ACC112 (cell line): ENCODE results near the gene IL1RL2.

Source experiments
- H2AFZ ChIP-seq: fragments of 200-600 bp; sonication (generic); one replicate; pipeline ENCODE4 v1.6.0; 2017; ENCODE audit warnings: antibody characterized with exemption, low read length; ENCODE audit not compliant: unreplicated experiment
- H3K27ac ChIP-seq: fragments of 200-600 bp; sonication (generic); 2 replicates; pipeline ENCODE4 v1.5.1; 2014; ENCODE audit warnings: low read depth, mild to moderate bottlenecking, antibody characterized with exemption, low read length, moderate library complexity
- H3K27me3 ChIP-seq: fragments of 200-600 bp; sonication (generic); 2 replicates; pipeline ENCODE4 v1.6.1; 2014; ENCODE audit warnings: mild to moderate bottlenecking, antibody characterized with exemption, low read length, moderate library complexity, mixed read lengths; ENCODE audit not compliant: insufficient read depth
- H3K36me3 ChIP-seq: fragments of 200-600 bp; sonication (generic); 2 replicates; pipeline ENCODE4 v1.6.1; 2016; ENCODE audit warnings: mild to moderate bottlenecking, antibody characterized with exemption, low read length, moderate library complexity, mixed read lengths; ENCODE audit not compliant: insufficient read depth
- H3K4me1 ChIP-seq: fragments of 200-600 bp; sonication (generic); one replicate; pipeline ENCODE4 v1.6.1; 2016; ENCODE audit warnings: low read length, mixed read lengths; ENCODE audit not compliant: insufficient read depth, unreplicated experiment, control insufficient read depth
- H3K4me3 ChIP-seq: fragments of 200-600 bp; sonication (generic); 2 replicates; pipeline ENCODE4 v1.5.1; 2014; ENCODE audit warnings: mild to moderate bottlenecking, low read depth, low read length
- H3K79me2 ChIP-seq: fragments of 200-600 bp; sonication (generic); one replicate; pipeline ENCODE4 v1.6.0; 2016; ENCODE audit warnings: low read length; ENCODE audit not compliant: control insufficient read depth, unreplicated experiment, insufficient read depth

Gene IL1RL2

GRCh38 chr2:102186791-102187495, at the start of gene IL1RL2:
TSS of gene IL1RL2 (plus strand) at chr2:102187023. CDS start at chr2:102187868, 845 bp downstream.
- H3K79me2 ChIP-seq: peaks cover 12% of the 10 kb centered on the region
- no peaks in the 10 kb centered on the region for H3K27me3 ChIP-seq
- 0 out of 2 replicates have a peak, but pooled peaks cover 6% of the 10 kb centered on the region for H3K36me3 ChIP-seq
- H2AFZ ChIP-seq: peak within 1 kb of the TSS; percentile 53
- H3K4me1 ChIP-seq: peaks cover 49% of the 10 kb centered on the region
- H3K4me3 ChIP-seq: peak within 1 kb of the TSS; percentile 90
- peak within 1 kb of the TSS; percentile 81 for H3K27ac ChIP-seq

GRCh38 chr2:102137138-102137537, 49.7 kb upstream of the IL1RL2 start:
- no peaks in the 10 kb centered on the region for H3K27me3 ChIP-seq
- H3K4me3 ChIP-seq: no peak overlapping the region
- peaks cover 83% of the 10 kb centered on the region for H3K79me2 ChIP-seq

GRCh38 chr2:102138331-102138730, 48.5 kb upstream of the IL1RL2 start:
- peak overlapping the region; percentile 94 for H3K27ac ChIP-seq
- no peaks in the 10 kb centered on the region for H3K27me3 ChIP-seq
- H3K4me1 ChIP-seq: peaks cover 58% of the 10 kb centered on the region
- peaks cover 88% of the 10 kb centered on the region for H3K79me2 ChIP-seq
- no peak overlapping the region for H3K4me3 ChIP-seq
- no peak overlapping the region for H2AFZ ChIP-seq
- H3K36me3 ChIP-seq: peaks cover 10% of the 10 kb centered on the region

More at GRCh38 chr2:102137138-102137537, 49.7 kb upstream of the IL1RL2 start:
- Histone ChIP-seq H3K27ac (peak overlapping the region; percentile 94), H3K36me3 (peaks cover 12% of the 10 kb centered on the region), H2AFZ (no peak overlapping the region), H3K4me1 (peaks cover 56% of the 10 kb centered on the region)

GRCh38 chr2:102139851-102140250, 47.0 kb upstream of the IL1RL2 start:
- H2AFZ ChIP-seq: no peak overlapping the region
- H3K27me3 ChIP-seq: no peaks in the 10 kb centered on the region
- H3K79me2 ChIP-seq: peaks cover 92% of the 10 kb centered on the region
- H3K4me3 ChIP-seq: no peak overlapping the region
- H3K36me3 ChIP-seq: peaks cover 19% of the 10 kb centered on the region
- peaks cover 59% of the 10 kb centered on the region for H3K4me1 ChIP-seq
- H3K27ac ChIP-seq: peak overlapping the region; percentile 94

- peaks cover 22% of the 10 kb centered on the region for H3K36me3 ChIP-seq
- peaks cover 59% of the 10 kb centered on the region for H3K4me1 ChIP-seq
- H3K27me3 ChIP-seq: no peaks in the 10 kb centered on the region
- H3K4me3 ChIP-seq: no peak overlapping the region
- peak overlapping the region; percentile 94 for H3K27ac ChIP-seq
- H3K79me2 ChIP-seq: peaks cover 96% of the 10 kb centered on the region
- H2AFZ ChIP-seq: no peak overlapping the region
Measured at GRCh38 chr2:102140377-102140776, 46.4 kb upstream of the IL1RL2 start.

- Histone ChIP-seq H3K4me3 (peak overlapping the region; percentile 88), H2AFZ (no peak overlapping the region), H3K27ac (peak overlapping the region; percentile 94), H3K36me3 (peaks cover 29% of the 10 kb centered on the region), H3K27me3 (no peaks in the 10 kb centered on the region), H3K79me2 (peaks cover 97% of the 10 kb centered on the region), H3K4me1 (peaks cover 59% of the 10 kb centered on the region)
Measured at GRCh38 chr2:102141011-102141943, 45.5 kb upstream of the IL1RL2 start.

- Histone ChIP-seq H3K4me3 (peak within 1 kb of the TSS; percentile 88), H3K79me2 (peaks cover 99% of the 10 kb centered on the region), H3K27ac (peak within 1 kb of the TSS; percentile 94), H3K4me1 (peaks cover 59% of the 10 kb centered on the region), H3K36me3 (peaks cover 38% of the 10 kb centered on the region), H2AFZ (no peak within 1 kb of the TSS), H3K27me3 (no peaks in the 10 kb centered on the region)
Measured at GRCh38 chr2:102141970-102142828, 44.6 kb upstream of the IL1RL2 start, which contains the start of gene IL1R1. TSS of gene IL1R1 (plus strand) at chr2:102142746. CDS start at chr2:102157725, 14,979 bp downstream.

GRCh38 chr2:102142829-102143449, 43.9 kb upstream of the IL1RL2 start:
- H3K4me3 ChIP-seq: peak overlapping the region; percentile 88
- H3K27ac ChIP-seq: peak overlapping the region; percentile 94

GRCh38 chr2:102143450-102143985, 43.3 kb upstream of the IL1RL2 start:
- H3K79me2 ChIP-seq: peaks cover 99% of the 10 kb centered on the region
- peak overlapping the region; percentile 88 for H3K4me3 ChIP-seq
- H2AFZ ChIP-seq: no peak overlapping the region
- H3K36me3 ChIP-seq: peaks cover 43% of the 10 kb centered on the region
- H3K27ac ChIP-seq: peak overlapping the region; percentile 94
- no peaks in the 10 kb centered on the region for H3K27me3 ChIP-seq
- peaks cover 59% of the 10 kb centered on the region for H3K4me1 ChIP-seq

More at GRCh38 chr2:102142829-102143449, 43.9 kb upstream of the IL1RL2 start:
- H2AFZ ChIP-seq: no peak overlapping the region
- peaks cover 99% of the 10 kb centered on the region for H3K79me2 ChIP-seq
- peaks cover 59% of the 10 kb centered on the region for H3K4me1 ChIP-seq
- H3K36me3 ChIP-seq: peaks cover 43% of the 10 kb centered on the region
- H3K27me3 ChIP-seq: no peaks in the 10 kb centered on the region
